ENCODE measurements around the gene LGALSL.

The LGALSL gene

DNA sequence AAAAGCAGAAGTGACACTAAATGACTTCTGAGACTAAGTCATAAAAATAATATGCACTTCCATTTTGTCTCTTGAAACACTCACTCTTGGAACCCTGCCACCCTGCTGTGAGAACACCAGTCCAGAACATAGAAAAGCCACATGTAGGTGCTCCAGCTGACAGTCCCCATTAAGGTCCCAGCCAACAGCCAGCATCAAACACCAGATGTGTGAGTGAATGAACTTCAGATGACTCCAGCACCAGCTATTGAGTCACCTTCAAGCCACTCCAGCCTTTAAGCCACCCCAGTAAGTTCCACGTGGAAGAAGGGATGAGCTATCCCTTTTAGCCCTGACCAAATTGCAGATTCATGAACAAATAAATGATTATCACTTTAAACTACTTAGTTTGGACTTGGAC lies 31.5 kb upstream of the LGALSL start:
- H3K36me3 ChIP-seq (ENCODE audit: insufficient read depth, low read length): no peaks in the 10 kb centered on the region
- no peaks in the 10 kb centered on the region for H3F3A ChIP-seq (ENCODE audit: low read depth)
- H3K4me3 ChIP-seq (ENCODE audit: low read length, poor library complexity, severe bottlenecking): no peak overlapping the region
- no peaks in the 10 kb centered on the region for H3K4me1 ChIP-seq (ENCODE audit: insufficient read depth, low read length, poor library complexity, severe bottlenecking)
- TF ChIP-seq, protein P1, sequence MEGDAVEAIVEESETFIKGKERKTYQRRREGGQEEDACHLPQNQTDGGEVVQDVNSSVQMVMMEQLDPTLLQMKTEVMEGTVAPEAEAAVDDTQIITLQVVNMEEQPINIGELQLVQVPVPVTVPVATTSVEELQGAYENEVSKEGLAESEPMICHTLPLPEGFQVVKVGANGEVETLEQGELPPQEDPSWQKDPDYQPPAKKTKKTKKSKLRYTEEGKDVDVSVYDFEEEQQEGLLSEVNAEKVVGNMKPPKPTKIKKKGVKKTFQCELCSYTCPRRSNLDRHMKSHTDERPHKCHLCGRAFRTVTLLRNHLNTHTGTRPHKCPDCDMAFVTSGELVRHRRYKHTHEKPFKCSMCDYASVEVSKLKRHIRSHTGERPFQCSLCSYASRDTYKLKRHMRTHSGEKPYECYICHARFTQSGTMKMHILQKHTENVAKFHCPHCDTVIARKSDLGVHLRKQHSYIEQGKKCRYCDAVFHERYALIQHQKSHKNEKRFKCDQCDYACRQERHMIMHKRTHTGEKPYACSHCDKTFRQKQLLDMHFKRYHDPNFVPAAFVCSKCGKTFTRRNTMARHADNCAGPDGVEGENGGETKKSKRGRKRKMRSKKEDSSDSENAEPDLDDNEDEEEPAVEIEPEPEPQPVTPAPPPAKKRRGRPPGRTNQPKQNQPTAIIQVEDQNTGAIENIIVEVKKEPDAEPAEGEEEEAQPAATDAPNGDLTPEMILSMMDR (conservative IDR thresholded peaks at IDR 0.05; ENCODE audit: low read length): no peak
- no peak for TF ChIP-seq EZH2phosphoT487 (IDR thresholded peaks at IDR 0.05; ENCODE audit: borderline replicate concordance)
- no peaks in the 10 kb centered on the region for H4K20me1 ChIP-seq (ENCODE audit: insufficient read depth, low read length, poor library complexity, severe bottlenecking)
- H3K79me2 ChIP-seq (ENCODE audit: insufficient read depth, low read length): no peaks in the 10 kb centered on the region
- no peak overlapping the region for H3K9ac ChIP-seq (ENCODE audit: low read depth, low read length, poor library complexity, severe bottlenecking)
- no peak overlapping the region for H3K4me2 ChIP-seq (ENCODE audit: low read depth, low read length, poor library complexity, severe bottlenecking)
- no peaks in the 10 kb centered on the region for H3K9me3 ChIP-seq (ENCODE audit: insufficient read depth, low read depth, low read length)
- H2AFZ ChIP-seq (ENCODE audit: low read length): no peak overlapping the region
- H3K9me2 ChIP-seq (replicated peaks; ENCODE audit: low read depth, low read length): no peaks in the 10 kb centered on the region
- no peaks in the 10 kb centered on the region for H3K27me3 ChIP-seq (ENCODE audit: insufficient read depth, low read length, poor library complexity, severe bottlenecking)

DNA sequence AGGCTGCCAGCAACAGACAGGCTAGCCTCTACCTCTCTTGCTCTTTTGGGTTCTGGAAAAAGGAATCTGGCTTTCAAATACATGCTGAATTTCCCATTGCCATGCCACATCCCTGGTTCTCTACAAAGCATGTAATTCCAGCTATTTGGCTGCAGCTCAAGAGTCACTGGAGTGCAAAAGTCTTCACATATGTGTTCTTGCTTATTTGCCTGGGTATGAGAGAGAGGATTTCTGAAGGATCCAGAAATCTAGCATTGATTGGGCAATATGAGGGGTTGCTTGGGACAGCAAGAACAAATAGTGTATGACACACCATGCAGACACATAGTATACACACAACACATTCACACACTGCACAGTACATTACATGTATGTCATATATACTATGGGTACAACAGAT lies 30.7 kb upstream of the LGALSL start:
- Histone ChIP-seq H3K27me3 (ENCODE audit: insufficient read depth, low read length, poor library complexity, severe bottlenecking) (no peaks in the 10 kb centered on the region), H3K4me1 (ENCODE audit: insufficient read depth, low read length, poor library complexity, severe bottlenecking) (no peaks in the 10 kb centered on the region), H3K9ac (ENCODE audit: low read depth, low read length, poor library complexity, severe bottlenecking) (no peak overlapping the region), H3K79me2 (ENCODE audit: insufficient read depth, low read length) (no peaks in the 10 kb centered on the region), H3K4me3 (ENCODE audit: low read length, poor library complexity, severe bottlenecking) (no peak overlapping the region), H4K20me1 (ENCODE audit: insufficient read depth, low read length, poor library complexity, severe bottlenecking) (no peaks in the 10 kb centered on the region), H3K9me2 (replicated peaks; ENCODE audit: low read depth, low read length) (no peaks in the 10 kb centered on the region), H3K36me3 (ENCODE audit: insufficient read depth, low read length) (no peaks in the 10 kb centered on the region), H3K4me2 (ENCODE audit: low read depth, low read length, poor library complexity, severe bottlenecking) (no peak overlapping the region), H3F3A (ENCODE audit: low read depth) (no peaks in the 10 kb centered on the region), H2AFZ (ENCODE audit: low read length) (no peak overlapping the region), H3K9me3 (ENCODE audit: insufficient read depth, low read depth, low read length) (no peaks in the 10 kb centered on the region)
- TF ChIP-seq, protein P1 (conservative IDR thresholded peaks at IDR 0.05; ENCODE audit: low read length): no peak
- TF ChIP-seq EZH2phosphoT487 (IDR thresholded peaks at IDR 0.05; ENCODE audit: borderline replicate concordance): no peak

DNA sequence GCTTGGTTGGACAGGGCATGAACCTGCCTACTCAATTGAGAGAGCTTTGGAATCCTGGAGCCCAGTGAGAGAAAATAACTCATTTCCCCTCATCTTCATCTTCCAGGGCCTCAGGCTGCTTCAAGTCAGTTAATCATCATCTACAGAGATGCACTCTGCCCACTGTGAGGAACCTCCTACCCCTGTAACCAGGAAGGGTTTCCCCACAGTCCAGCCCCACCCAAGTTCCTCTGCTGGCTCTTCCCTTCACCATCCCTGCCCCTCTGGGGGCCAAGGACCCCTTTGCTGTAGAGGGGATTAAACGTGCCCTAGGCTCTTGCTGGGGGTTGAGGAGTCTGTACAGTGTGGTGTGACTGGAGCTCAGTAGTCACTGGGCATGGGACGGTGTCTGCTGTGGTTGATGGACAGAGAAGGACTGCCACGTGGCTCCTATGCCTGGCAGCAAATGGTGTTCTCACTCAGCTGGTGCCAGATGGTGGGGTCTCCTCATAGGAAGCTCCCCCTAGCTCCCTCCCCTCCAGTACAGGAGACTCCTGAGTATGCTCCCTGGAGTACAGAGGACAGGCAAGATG lies 29.5 kb upstream of the LGALSL start:
- Histone ChIP-seq H3K4me3 (ENCODE audit: low read length, poor library complexity, severe bottlenecking) (no peak overlapping the region), H3K9me2 (replicated peaks; ENCODE audit: low read depth, low read length) (no peaks in the 10 kb centered on the region), H2AFZ (ENCODE audit: low read length) (no peak overlapping the region), H4K20me1 (ENCODE audit: insufficient read depth, low read length, poor library complexity, severe bottlenecking) (no peaks in the 10 kb centered on the region), H3K9ac (ENCODE audit: low read depth, low read length, poor library complexity, severe bottlenecking) (no peak overlapping the region), H3F3A (ENCODE audit: low read depth) (no peaks in the 10 kb centered on the region), H3K27me3 (ENCODE audit: insufficient read depth, low read length, poor library complexity, severe bottlenecking) (no peaks in the 10 kb centered on the region), H3K36me3 (ENCODE audit: insufficient read depth, low read length) (no peaks in the 10 kb centered on the region), H3K4me1 (ENCODE audit: insufficient read depth, low read length, poor library complexity, severe bottlenecking) (no peaks in the 10 kb centered on the region), H3K9me3 (ENCODE audit: insufficient read depth, low read depth, low read length) (no peaks in the 10 kb centered on the region), H3K79me2 (ENCODE audit: insufficient read depth, low read length) (no peaks in the 10 kb centered on the region), H3K4me2 (ENCODE audit: low read depth, low read length, poor library complexity, severe bottlenecking) (no peak overlapping the region)
- TF ChIP-seq EZH2phosphoT487 (IDR thresholded peaks at IDR 0.05; ENCODE audit: borderline replicate concordance): no peak
- TF ChIP-seq, protein P1 (conservative IDR thresholded peaks at IDR 0.05; ENCODE audit: low read length): no peak

Measured in Loucy (cell line).